CD14-positive monocyte (primary cell): ENCODE data around the gene XRN1. TPM values are rescaled to one million over a fixed set of nuclear protein-coding genes. Genes with fewer than 3 reads are reported as not detected.

Source experiments
- DNase-seq, 3 donors: peaks; one replicate each; pipeline ENCODE4 v3.0.0-alpha.2; 2011 to 2022
- H2AFZ ChIP-seq: 2 replicates; pipeline ENCODE4 v1.6.0; 2012; ENCODE audit warnings: mild to moderate bottlenecking, low read depth, low read length, inconsistent platforms; ENCODE audit not compliant: insufficient read depth, poor library complexity, severe bottlenecking
- H3K27ac ChIP-seq, 2 donors: 1 replicate in 1 of 2; 2 replicates in 1 of 2; pipeline ENCODE4 v1.5.1; 2012 to 2013; ENCODE audit warnings: low read length in 2 of 2, control low read depth in 1 of 2, inconsistent platforms in 1 of 2, low read depth in 1 of 2, mild to moderate bottlenecking in 1 of 2
- H3K27me3 ChIP-seq, 2 donors: one replicate each; pipeline versions ENCODE4 v1.6.0 to v1.6.1; 2011 to 2013; ENCODE audit warnings: low read length in 2 of 2; ENCODE audit not compliant: control insufficient read depth in 2 of 2, insufficient read depth in 2 of 2
- H3K36me3 ChIP-seq, 2 donors: replicated peaks in 1 of 2; 1 replicate in 1 of 2; 2 replicates in 1 of 2; pipeline versions ENCODE4 v1.5.1 to v1.6.1; 2012 to 2013; ENCODE audit warnings: low read length in 2 of 2, control low read depth in 1 of 2, inconsistent platforms in 1 of 2, mild to moderate bottlenecking in 1 of 2; ENCODE audit not compliant: insufficient read depth in 2 of 2, control insufficient read depth in 1 of 2
- H3K4me1 ChIP-seq, 2 donors: 1 replicate in 1 of 2; 2 replicates in 1 of 2; pipeline versions ENCODE4 v1.5.1 to v1.6.1; 2012 to 2013; ENCODE audit warnings: low read length in 2 of 2, control low read depth in 1 of 2, inconsistent platforms in 1 of 2, mild to moderate bottlenecking in 1 of 2, moderate library complexity in 1 of 2; ENCODE audit not compliant: insufficient read depth in 2 of 2, control insufficient read depth in 1 of 2
- H3K4me2 ChIP-seq: replicated peaks from 2 replicates; pipeline ENCODE3; 2012; ENCODE audit warnings: low read length, moderate library complexity, mild to moderate bottlenecking; ENCODE audit not compliant: poor library complexity, severe bottlenecking; ENCODE audit errors: extremely low read depth
- H3K4me3 ChIP-seq, 3 experiments: fragments of 200-600 bp in 1 of 3; sonication (generic) in 1 of 3; replicated peaks in 1 of 3; 1 replicate in 2 of 3; 2 replicates in 1 of 3; pipeline ENCODE4 v1.5.1; 2011 to 2013; ENCODE audit warnings: low read length in 3 of 3, mild to moderate bottlenecking in 3 of 3, control low read depth in 2 of 3, low read depth in 2 of 3, inconsistent platforms in 1 of 3, moderate library complexity in 1 of 3
- H3K79me2 ChIP-seq: 2 replicates; pipeline ENCODE4 v1.6.0; 2012; ENCODE audit warnings: mild to moderate bottlenecking, control low read depth, inconsistent platforms, low read length, moderate library complexity; ENCODE audit not compliant: insufficient read depth
- H3K9ac ChIP-seq: 2 replicates; pipeline ENCODE4 v1.6.0; 2017; ENCODE audit warnings: low read length, mild to moderate bottlenecking; ENCODE audit not compliant: insufficient read depth, poor library complexity, severe bottlenecking
- H3K9me3 ChIP-seq, 2 donors: replicated peaks in 1 of 2; 1 replicate in 1 of 2; 2 replicates in 1 of 2; pipeline versions ENCODE4 v1.5.1 to v1.6.1; 2012 to 2013; ENCODE audit warnings: low read length in 2 of 2, control low read depth in 1 of 2; ENCODE audit not compliant: control insufficient read depth in 1 of 2, insufficient read depth in 1 of 2
- H4K20me1 ChIP-seq: 2 replicates; pipeline ENCODE4 v1.6.0; 2012; ENCODE audit warnings: mild to moderate bottlenecking, low read length, control low read depth, moderate library complexity; ENCODE audit not compliant: insufficient read depth
- H3K27ac Mint-ChIP-seq, 7 donors: one replicate each; pipeline ENCODE4 v1.8.0; 2020; ENCODE audit warnings: mild to moderate bottlenecking in 7 of 7, mixed read lengths in 7 of 7, moderate library complexity in 6 of 7, inconsistent platforms in 2 of 7
- H3K27me3 Mint-ChIP-seq, 3 donors: one replicate each; pipeline ENCODE4 v1.8.0; 2021 to 2022; ENCODE audit warnings: low read depth in 3 of 3, mild to moderate bottlenecking in 3 of 3, mixed read lengths in 3 of 3, moderate library complexity in 3 of 3, inconsistent platforms in 1 of 3
- H3K36me3 Mint-ChIP-seq, 2 donors: one replicate each; pipeline ENCODE4 v1.8.0; 2020; ENCODE audit warnings: mixed read lengths in 2 of 2, inconsistent platforms in 1 of 2, mild to moderate bottlenecking in 1 of 2
- H3K4me1 Mint-ChIP-seq: one replicate; pipeline ENCODE4 v1.8.0; 2020; ENCODE audit warnings: mild to moderate bottlenecking, mixed read lengths
- H3K4me3 Mint-ChIP-seq, 2 donors: one replicate each; pipeline ENCODE4 v1.8.0; 2020; ENCODE audit warnings: mild to moderate bottlenecking in 2 of 2, mixed read lengths in 2 of 2, moderate library complexity in 1 of 2
- H3K9me3 Mint-ChIP-seq, 7 donors: one replicate each; pipeline ENCODE4 v1.8.0; 2020 to 2022; ENCODE audit warnings: mixed read lengths in 7 of 7, mild to moderate bottlenecking in 6 of 7, moderate library complexity in 6 of 7, inconsistent platforms in 2 of 7
- CTCF ChIP-seq: fragments of 200-600 bp; IDR thresholded peaks from one replicate; pipeline ENCODE4 v1.8.0; 2022; ENCODE audit warnings: antibody characterized with exemption, mild to moderate bottlenecking
- WGBS: methylation state at CpG from one replicate; pipeline ENCODE4 v1.1.5; 2013; ENCODE audit warnings: missing lambda C conversion rate; ENCODE audit not compliant: insufficient coverage; 5-methylcytosine and 5-hydroxymethylcytosine counted together
- intact Hi-C, 2 donors: fragments of 100-400 bp; cut with micrococcal nuclease; formaldehyde crosslinking; loops; one replicate each; pipeline versions ENCODE4 v1.15.0 to v1.15.1; 2023
- polyA plus RNA-seq, 3 donors: library from polyadenylated mRNA; depleted of rRNA in 1 of 3; unstranded in 2 of 3; stranded (reverse) in 1 of 3; fragments of 300-500 nt in 2 of 3; fragments of >200 nt in 1 of 3; fragmentation: Illumina TruSeq in 2 of 3; gene quantifications; 1 replicate in 2 of 3; 2 replicates in 1 of 3; pipeline ENCODE4 v1.2.3, GENCODE V29; 2012 to 2021

The XRN1 gene
- polyA plus RNA-seq, 3 donors: 8.6 to 47.9 (median 24.3) TPM

GRCh38 chr3:142298626-142299025, 149.2 kb downstream of the XRN1 start:
- Histone ChIP-seq H3K4me3 (no peak overlapping the region), H4K20me1 (no peaks in the 10 kb centered on the region), H3K27me3 (no peaks in the 10 kb centered on the region), H3K9ac (no peak overlapping the region), H3K27ac (no peak overlapping the region), H3K4me1 (no peaks in the 10 kb centered on the region), H3K79me2 (no peaks in the 10 kb centered on the region), H3K4me2 (no peak overlapping the region), H3K9me3 (peaks cover 2 to 5% of the 10 kb centered on the region in 2 donors), H3K36me3 (no peaks in the 10 kb centered on the region), H2AFZ (no peak overlapping the region)
- Mint-ChIP-seq H3K4me1 (no peaks in the 10 kb centered on the region), H3K27ac (peak overlapping the region in 1 of 7 donors; percentile 17), H3K4me3 (no peak overlapping the region), H3K27me3 (no peaks in the 10 kb centered on the region), H3K36me3 (peaks cover 10 to 17% of the 10 kb centered on the region in 2 donors), H3K9me3 (peaks cover 9 to 16% (median 12%) of the 10 kb centered on the region in 7 donors)
- TF ChIP-seq CTCF: no peak
- DNase-seq: no peak
- WGBS: 100% methylated on average over 2 of the region's 2 CpGs
- intact Hi-C loops: no loop called here

GRCh38 chr3:142296507-142296906, 151.3 kb downstream of the XRN1 start:
- no peak overlapping the region for H3K4me2 ChIP-seq
- H3K27ac ChIP-seq: no peak overlapping the region
- Mint-ChIP-seq H3K36me3 (peaks cover 3 to 6% of the 10 kb centered on the region in 2 donors), H3K4me1 (no peaks in the 10 kb centered on the region), H3K27ac (no peak overlapping the region), H3K27me3 (no peaks in the 10 kb centered on the region), H3K9me3 (peaks cover 0 to 9% (median 6%) of the 10 kb centered on the region in 7 donors), H3K4me3 (no peak overlapping the region)
- no peaks in the 10 kb centered on the region for H3K27me3 ChIP-seq
- no peak overlapping the region for H3K9ac ChIP-seq
- no peak for TF ChIP-seq CTCF
- no peak for DNase-seq
- no CpG with 5 or more reads among the region's 1 CpG for WGBS
- H2AFZ ChIP-seq: no peak overlapping the region
- no peaks in the 10 kb centered on the region for H3K79me2 ChIP-seq
- H4K20me1 ChIP-seq: no peaks in the 10 kb centered on the region
- H3K36me3 ChIP-seq: no peaks in the 10 kb centered on the region
- H3K4me1 ChIP-seq: no peaks in the 10 kb centered on the region
- no peaks in the 10 kb centered on the region for H3K9me3 ChIP-seq
- no peak overlapping the region for H3K4me3 ChIP-seq
- intact Hi-C loops: no loop called here
